Activated CD8-positive, alpha-beta memory T cell treated with anti-CD3 and anti-CD28 coated beads for 4 hours (primary cell): ENCODE results near the gene MAPK1.
"Not testable (repeated sequence)": the region's sequence is repeated elsewhere in the genome, so short reads cannot be mapped to it uniquely, and the experiment has no call there.

Experiments used
- DNase-seq, 2 donors: peaks; one replicate each; pipeline ENCODE4 v3.0.0-alpha.2; 2020; ENCODE audit warnings: low read depth in 2 of 2

The MAPK1 gene

DNA sequence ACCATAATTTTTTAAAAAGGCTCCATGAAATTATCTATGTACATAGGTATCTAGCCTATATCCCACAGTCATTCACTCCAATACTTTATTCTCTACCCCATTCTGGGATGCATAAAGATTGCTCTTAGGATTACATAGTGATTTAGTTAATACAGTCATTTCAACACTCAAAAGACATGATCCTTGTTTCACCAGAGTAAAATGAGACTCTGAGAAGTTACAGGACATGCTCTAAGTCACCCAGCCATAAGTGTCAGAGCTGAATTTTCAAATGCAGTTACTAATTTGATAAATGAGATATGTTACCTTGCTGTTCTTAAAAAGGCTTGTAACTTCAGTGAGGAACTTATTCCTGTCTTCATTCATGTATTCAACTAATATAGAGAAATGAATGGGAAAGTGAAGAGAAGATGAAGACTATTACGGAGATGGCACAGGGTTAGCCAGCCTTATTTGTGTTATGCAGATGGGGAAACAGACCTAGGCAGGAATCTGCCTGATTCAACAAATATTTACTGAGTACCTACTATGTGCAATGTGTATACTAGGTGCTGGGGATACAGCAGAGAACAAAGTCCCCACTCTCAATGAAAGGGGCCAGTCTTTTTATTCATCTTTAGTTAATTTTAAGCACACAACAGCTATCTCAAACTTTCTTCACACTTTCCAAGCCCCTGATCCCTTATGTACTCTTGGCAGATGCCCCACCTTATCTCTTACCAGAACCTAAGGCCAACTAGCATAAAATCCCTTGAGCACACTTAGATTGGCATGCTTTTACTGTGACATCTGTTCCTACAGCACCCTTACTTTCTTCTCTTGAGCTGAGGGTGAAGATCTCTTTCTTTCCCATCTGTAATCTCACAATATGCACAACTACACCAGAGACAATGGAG is 21.6 kb downstream of the MAPK1 start:
- no peak for DNase-seq

DNA sequence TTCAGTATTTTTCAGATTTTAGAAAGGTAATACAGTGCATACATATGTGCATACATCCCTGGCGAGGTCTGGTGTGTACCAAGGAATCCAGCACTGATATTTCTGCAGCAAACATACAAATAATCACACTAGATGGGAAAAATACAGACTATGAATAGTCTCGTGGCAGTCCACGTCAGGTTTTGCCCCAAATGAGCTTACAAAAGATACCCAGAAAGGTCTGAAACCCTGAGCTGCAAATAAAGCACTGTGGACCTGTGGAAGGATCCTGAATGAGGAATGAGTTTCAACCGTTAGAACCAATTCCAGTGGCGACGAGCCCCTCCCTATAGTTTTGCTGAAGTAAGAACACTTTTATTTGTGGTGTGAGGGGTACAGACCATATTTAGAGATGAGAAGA is 24.5 kb downstream of the MAPK1 start:
- no peak for DNase-seq

DNA sequence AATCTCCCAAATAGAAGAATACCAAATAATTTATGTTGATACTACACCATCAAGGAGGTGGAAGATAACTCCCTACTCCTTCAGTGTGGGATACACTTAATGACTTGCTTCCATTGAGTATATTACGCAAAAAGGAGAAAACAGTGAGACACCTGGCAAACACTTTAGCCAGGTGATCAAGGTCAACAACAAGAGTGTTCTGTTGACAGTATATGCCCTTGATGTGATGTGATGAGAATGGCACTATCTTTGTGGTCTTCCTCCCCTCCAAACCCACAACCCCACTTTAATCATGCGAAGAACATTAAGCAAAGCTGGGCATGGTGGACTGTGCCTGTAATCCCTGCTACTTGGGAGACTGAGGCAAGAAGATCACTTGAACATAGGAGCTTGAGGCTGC is 26.0 kb downstream of the MAPK1 start:
- DNase-seq: no peak

DNA sequence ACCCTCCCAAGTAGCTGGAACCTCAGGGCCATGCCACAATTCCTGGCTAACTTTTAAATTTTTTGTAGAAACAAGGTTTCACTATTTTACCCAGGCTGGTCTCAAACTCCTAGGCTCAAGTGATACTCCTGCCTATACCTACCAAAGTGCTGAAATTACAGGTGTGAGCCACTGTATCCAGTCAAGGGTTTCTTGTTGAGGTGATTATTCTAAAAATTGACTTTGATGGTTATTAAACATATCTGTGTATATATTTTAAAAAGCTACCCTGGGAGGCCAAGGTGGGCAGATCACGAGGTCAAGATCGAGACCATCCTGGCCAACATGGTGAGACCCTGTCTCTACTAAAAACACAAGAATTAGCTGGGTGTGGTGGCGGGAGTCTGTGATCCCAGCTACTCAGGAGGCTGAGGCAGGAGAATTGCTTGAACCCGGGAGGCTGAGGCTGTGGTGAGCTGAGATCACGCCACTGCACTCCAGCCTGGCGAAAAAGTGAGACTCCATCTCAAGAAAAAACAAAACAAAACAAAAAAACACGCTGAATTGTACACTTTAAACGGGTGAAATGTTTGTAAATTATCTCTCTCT is 27.1 kb downstream of the MAPK1 start:
- DNase-seq: no peak

DNA sequence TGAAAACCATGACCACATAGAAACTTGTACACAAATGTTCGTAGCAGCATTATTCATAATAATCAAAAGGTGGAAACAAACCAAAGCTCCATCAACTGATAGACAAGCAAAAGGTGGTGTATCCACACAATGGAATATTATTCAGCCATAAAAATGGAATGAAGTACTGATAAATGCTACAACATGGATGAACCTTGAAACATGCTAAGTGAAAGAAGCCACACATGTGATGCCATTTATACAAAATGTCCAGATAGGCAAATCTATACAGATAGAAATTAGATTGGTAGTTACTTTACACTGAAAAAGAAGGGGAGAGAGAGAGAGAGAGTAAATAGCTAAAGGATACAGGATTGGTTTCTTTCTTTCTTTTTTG is 27.7 kb downstream of the MAPK1 start:
- DNase-seq: no peak

DNA sequence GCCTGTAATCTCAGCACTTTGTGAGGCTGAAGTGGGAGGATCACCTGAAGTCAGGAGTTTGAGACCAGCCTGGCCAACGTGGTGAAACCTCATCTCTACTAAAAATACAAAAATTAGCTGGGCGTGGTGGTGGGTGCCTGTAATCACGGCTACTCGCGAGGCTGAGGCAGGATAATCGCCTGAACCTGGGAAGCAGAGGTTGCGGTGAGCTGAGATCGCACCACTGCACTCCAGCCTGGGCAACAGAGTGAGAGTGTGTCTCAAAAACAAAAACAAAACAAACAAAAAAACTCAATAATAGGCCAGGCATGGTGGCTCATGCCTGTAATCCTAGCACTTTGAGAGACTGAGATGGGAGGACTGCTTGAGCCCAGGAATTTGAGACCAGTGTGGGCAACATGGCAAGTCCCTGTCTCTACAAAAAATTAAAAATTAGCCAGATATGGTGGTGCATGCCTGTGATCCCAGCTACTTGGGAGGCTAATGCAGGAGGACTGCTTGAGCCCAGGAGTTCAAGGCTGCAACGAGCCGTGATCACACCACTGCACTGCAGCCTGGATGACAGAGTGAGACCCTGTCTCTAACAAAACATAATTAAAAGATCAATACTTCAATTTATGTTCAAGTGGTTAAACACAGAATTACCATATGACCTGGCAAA is 28.2 kb downstream of the MAPK1 start:
- DNase-seq: not testable (repeated sequence)

GRCh38 chr22:21837248-21837979 is 30.0 kb downstream of the MAPK1 start:
- no peak for DNase-seq

DNA sequence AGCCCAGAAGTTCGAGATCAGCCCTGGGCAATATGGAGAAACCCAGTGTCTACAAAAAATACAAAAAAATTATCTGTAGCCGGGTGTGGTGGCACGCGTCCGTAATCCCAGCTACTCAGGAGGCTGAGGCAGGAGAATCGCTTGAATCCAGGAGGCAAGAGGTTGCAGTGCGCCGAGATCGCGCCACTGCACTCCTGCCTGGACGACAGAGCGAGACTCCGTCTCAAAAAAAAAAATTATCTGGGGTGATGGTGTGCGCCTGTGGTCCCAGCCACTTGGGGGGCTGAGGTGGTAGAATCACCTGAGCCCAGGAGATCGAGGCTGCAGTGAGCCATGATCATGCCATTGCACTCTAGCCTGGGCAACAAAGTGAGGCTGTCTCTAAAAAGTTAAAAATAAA is 31.0 kb downstream of the MAPK1 start:
- not testable (repeated sequence) for DNase-seq

- no peak for DNase-seq
These were observed 32.1 kb downstream of the MAPK1 start for GRCh38 chr22:21835378-21835777.

GRCh38 chr22:21834869-21835268 is 32.6 kb downstream of the MAPK1 start:
- DNase-seq: no peak

DNA sequence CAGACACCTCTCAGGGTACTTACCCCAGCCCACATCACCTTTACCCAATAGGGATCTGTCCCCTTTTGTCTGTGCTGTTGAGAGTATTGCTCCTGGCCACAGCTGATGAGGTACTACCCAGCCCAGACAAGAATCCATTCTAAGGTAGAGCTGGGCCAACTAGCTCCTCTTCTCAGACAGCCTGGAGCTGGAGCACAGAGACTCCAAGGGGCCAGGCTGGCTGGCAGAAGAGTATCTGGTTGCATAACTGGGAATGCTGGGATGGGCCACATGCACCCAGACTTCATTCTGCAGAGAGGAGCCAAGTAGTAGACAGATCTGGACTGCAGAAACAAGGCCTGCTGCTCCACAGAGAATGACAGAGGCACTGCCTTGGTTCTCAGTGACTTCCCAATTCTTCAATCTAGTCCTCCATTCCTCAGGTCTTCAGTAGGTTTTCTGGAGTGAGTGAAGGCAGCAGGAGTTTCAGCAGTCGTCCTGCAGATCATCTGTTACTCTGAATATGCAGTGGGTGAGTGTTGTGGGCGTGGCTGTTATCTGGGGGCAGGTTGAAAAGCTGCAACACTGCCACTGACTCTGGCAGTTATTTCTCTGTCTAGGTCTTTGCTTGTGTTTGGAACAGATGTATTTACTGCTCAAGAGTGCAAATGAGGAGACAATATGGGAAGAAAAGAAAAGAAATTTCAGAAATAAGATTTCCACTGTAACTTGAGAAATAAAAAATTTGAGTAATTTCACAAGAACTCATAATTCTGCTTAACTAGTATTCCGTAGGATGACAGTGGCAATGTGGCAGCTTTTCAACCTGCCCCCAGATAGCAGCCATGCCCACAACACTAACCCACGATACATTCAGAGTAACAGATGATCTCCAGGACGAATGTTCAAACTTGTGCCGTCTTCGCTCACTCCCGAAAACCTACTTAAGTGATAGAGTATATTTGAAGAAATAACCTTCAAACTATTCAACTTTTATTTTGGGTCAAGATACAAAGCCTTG is 34.9 kb downstream of the MAPK1 start:
- no peak for DNase-seq

DNA sequence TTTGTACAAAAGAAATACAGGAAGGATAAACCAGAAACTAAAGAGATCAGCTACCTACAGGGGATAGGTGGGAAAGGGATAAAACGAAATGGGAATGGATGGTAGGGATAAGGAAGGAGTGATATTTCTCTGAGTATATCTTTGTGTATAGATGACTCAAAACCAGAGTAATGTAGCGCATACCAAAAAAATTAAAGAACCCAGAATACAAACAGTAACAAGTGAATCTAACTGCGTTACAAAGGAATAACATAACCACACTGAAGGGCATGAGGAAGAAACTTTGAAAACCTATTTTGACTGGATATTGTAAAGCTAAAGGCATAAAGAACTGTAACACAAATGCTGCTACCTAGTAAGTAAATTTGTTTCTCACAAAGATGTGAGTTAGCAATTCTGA is 37.9 kb downstream of the MAPK1 start:
- no peak for DNase-seq

GRCh38 chr22:21828268-21828638 is 39.2 kb downstream of the MAPK1 start:
- no peak for DNase-seq

- no peak for DNase-seq
These were observed 39.7 kb downstream of the MAPK1 start for GRCh38 chr22:21827628-21828267.

GRCh38 chr22:21826204-21826603 is 41.2 kb downstream of the MAPK1 start:
- no peak for DNase-seq

DNA sequence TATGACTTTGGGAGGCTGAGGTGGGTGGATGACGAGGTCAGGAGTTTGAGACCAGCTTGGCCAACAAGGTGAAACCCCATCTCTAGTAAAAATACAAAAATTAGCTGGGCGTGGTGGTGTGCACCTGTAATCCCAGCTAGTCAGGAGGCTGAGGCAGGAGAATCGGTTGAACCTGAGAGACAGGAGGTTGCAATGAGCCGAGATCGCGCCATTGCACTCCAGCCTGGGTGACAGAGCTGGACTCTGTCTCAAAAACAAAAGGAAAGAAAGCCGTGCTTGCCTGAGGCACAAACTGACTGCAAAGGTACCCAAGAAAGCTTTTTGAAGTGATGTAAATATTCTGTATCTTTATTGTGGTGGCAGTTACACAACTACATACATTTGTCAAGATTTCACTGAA is 42.5 kb downstream of the MAPK1 start:
- DNase-seq: not testable (repeated sequence)

- DNase-seq: no peak
These were observed 43.0 kb downstream of the MAPK1 start for GRCh38 chr22:21824445-21824912.

DNA sequence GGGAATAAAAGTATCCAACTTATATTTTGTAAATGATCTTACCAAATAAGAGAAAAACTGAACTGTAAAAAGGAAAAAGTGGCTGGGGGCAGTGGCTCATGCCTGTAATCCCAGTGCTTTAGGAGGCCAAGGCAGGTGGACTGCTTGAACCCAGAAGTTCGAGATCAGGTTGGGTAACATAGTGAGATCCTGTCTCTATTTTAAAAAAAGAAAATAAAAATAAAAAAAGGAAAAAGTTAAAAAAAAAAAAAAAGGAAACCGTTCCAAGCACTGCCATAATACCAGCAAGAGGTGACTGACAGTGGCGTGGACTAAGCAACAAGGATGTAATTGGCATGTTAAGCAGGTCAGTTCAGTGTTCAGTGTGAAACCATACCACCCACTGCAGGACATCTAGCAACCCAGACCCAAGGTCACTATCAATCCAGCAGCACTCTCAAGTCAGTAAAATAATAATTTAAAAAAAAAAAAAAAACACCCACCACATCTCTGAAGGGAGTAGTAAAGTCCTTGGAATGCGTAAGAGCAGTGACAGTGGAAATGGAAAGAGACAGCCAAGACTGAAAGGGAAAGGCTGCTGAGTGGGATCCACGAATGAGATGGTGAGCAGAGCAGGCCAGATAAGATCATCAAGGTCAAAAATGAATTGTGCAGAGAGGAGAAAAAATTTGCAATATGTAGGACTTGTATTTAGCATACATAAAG is 43.6 kb downstream of the MAPK1 start:
- DNase-seq: no peak

DNA sequence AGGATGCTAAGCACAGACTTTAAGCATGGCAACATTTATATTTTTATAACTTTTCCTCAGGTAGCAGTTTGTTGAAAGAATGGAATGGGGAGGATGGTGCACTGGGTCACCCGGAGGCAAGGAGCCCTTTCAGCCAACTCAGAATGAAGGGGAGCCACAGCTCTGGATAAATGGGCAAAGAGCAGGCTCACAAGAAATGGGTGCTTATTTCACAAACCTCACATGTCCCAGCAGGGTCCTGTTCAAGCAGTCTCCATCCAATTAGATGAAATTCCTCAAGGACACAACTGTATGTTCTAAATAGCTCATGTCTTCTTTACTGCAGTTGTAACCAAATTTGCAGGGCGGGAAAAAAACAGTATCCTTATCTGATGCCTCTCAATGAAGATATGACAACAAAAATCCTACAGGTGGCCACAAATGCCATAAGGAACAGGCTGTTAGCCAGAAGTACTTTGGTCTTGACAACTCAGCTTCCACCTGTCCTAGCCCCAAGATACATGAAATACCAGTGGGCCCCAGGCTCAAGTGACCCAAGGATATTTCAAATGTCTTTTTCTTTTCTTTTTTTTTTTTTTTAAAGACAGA is 48.2 kb downstream of the MAPK1 start:
- no peak for DNase-seq
